ENCODE data around the gene SMIM35.
"Not testable (repeated sequence)": the region's sequence is repeated elsewhere in the genome, so short reads cannot be mapped to it uniquely, and the experiment has no call there.

The SMIM35 gene

DNA sequence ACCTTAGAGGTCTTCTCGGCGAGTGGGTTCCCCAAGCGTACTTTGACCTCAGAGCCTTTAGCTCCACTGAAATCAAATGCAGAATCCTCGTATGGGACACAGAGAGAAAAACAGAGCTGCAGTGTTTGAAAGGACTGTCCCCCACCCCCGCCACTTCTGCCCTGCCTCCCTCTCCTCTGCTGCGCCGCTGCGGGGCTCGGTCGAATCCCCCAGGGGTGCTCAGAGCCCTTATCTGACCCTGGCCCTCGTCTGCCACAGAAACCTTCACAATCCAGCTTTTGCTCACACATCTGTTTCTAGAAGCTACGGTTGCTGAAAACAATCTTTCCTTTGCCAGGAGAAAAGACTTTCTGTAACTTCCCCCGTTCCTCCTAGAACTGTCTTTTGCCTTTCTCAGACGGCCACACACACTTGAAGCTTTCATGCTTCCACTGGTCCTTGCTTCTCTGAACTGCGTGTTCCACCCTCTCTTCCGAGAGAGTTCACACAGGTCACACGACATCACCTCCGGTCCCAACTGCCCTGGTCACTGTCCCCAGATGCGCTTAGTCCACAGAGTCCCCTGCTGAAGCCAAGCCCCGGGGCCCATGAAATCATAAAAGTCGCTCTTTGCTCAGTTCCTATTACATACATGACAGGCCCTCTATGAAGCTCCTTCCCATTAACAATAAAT lies 3.7 kb downstream of the SMIM35 start:
- in situ Hi-C loops (cut with MboI; ENCODE audit: low sequenced_read_pairs): no loop called here

DNA sequence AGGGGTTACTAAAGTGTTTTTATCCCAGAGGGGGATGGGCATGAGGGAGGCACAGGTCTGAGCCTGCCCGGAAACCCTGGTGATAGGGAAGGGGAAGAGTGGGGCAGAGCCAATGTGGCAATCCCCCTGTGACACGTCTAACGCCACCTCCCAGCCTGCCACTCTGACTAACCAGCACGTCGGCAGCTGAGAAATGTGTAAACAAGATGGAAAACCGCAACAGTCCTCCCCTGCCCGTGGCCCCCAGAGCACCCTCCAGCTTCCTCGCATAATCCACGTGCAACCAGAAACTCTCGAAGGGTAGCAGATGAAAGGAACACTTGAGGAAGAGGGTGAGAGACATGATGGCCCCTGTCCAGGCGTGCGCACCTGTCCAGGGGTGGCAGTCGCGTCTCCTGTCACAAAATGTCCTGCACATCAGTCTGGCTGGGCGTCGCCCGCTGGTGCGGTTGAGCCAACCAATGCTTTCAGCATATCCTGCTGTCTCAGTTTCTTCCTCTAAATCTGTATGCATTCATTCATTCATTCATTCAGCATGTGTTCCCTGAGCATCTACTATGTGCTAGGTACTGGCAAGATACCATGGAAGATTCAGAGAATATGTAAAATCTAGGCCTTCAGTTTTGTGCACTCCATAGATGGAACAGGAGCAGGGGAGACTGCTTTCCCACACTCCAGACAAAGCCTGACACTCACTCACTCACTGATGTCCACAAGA lies 5.4 kb downstream of the SMIM35 start:
- in situ Hi-C loops (cut with MboI; ENCODE audit: low sequenced_read_pairs): no loop called here

DNA sequence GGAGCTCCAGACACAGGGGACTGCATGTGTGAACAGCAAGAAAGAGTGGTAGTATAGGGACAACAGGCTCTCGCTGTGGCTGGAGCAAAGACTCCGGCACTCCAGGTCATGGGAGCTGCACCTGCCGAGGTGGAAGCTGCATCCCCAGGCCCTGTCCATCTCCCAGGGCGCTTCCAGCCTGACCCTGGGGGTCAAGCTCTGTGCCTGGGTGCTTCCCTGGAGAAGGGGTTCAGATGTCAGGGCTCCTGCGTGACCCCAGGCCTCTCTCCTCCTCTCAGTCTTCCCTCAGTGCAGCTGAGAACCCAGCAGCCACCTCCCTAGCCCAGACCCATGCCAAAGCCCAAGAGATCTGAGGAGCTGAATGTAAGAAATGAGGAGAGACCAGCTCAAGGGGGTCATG lies 6.5 kb downstream of the SMIM35 start:
- in situ Hi-C loops (cut with MboI; ENCODE audit: low sequenced_read_pairs): no loop called here

DNA sequence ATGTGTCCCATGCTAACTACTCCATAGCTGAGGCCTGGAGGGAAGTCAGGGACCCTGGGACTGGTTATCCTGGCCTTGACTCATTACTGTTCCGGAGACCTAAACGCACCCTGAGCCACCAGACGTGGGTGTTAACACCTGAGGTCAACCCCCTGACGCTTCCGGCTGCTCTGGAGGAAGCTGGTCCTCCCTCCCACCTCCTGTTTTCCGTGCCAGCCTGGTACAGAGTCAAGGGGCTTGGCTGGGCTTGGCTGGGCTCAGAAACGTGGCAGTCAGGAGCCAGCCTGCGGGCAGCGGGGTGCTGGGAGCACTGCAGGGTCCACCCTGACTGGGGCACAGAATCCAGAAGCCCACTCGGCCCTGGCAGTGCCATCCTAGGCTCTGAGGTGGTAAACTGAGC lies 7.3 kb downstream of the SMIM35 start:
- in situ Hi-C loops (cut with MboI; ENCODE audit: low sequenced_read_pairs): no loop called here

DNA sequence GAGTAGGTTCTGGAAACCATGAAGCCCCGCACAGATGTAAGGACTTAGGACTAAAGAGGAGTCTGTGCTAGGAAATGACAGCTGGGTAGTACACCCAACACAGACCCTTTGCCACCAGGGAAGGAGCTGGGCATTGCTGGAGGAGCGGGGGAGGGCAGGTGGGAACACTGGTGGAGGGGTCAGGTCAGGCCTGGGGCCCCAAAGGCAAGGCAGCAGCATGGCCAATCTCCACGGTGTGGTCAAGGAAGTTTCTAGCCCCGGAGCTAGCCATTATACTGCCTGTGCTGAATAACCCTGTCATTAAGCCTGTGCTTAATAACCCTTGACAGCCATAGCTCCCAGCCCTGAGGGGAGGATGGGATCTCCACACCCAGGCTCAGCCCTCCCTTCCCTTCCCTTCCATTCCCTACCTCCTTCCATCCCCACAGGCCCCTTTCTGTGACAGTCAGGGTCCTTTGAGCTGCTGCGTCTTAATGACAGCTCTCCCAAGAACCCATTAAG lies 7.8 kb downstream of the SMIM35 start:
- in situ Hi-C loops (cut with MboI; ENCODE audit: low sequenced_read_pairs): no loop called here

DNA sequence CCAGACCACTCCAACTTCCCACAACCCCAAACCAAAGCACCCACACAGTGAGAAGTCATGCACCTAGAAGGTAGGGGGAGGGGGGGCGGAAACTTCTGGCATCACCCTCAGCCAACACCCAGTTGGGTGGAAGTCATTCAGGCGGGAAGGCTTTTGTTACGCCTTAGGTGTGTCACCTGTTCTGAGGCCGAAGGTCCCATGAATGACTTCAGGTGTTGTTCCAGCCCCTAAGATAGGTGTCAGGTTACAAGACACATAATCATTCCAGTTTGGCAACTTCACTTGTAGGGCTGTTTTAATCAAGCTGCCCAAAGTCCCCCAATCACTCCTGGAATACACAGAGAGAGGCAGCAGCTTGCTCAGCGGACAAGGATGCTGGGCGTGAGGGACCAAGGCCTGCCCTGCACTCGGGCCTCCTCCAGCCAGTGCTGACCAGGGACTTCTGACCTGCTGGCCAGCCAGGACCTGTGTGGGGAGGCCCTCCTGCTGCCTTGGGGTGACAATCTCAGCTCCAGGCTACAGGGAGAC lies 9.9 kb downstream of the SMIM35 start, which contains the start of gene TMPRSS4:
TMPRSS4 (plus strand) TSS at position 325 of the 528 bp plus-strand sequence. CDS start 225 bp downstream, outside the sequence.
- in situ Hi-C loops (cut with MboI; ENCODE audit: low sequenced_read_pairs): no loop called here

DNA sequence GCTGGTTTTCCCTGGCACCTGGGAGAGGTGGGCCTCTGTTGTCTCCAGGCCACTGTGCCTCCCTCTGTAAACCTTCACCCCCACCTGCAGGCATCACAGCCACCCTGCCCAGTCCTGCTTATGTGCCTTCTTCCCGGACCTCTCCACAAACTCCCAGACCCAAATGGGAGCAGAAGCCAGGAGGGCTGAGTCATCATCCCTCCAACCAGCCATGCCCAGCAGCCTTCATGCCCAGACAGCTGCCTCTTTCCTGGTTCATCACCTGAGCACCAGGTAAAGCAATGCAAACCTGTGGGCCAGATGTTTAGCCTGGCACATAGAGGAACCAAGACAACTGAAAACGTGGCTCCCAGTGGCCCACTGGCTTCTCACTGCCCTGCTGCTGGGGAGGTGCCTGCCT lies 12.0 kb downstream of the SMIM35 start:
- in situ Hi-C loops (cut with MboI; ENCODE audit: low sequenced_read_pairs): no loop called here

DNA sequence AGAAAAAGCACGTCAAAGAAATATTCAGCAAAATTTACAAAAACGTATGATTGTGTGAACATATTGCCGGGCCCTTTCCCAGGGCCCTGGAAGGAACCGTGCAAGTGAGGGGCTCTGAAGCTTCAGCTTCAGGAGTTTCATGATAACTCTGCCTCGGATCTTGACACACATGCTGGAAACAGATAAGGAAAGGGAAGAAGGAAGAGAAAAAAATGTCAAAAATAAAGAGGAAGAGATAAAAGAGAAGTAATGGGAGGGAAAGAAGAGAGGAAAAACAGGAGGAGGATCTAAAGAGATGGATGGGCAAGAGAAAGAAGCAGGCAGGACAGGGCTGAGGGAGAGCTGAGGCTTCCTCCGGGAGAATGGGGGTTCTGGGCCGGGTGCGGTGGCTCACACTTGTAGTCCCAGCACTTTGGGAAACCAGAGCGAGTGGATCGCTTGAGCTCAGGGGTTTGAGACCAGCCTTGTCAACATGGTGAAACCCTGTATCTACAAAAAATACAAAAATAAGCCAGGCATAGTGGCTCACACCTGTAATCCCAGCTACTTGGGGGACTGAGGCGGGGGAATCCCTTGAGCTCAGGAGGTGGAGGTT lies 12.6 kb downstream of the SMIM35 start:
- in situ Hi-C loops (cut with MboI; ENCODE audit: low sequenced_read_pairs): no loop called here

DNA sequence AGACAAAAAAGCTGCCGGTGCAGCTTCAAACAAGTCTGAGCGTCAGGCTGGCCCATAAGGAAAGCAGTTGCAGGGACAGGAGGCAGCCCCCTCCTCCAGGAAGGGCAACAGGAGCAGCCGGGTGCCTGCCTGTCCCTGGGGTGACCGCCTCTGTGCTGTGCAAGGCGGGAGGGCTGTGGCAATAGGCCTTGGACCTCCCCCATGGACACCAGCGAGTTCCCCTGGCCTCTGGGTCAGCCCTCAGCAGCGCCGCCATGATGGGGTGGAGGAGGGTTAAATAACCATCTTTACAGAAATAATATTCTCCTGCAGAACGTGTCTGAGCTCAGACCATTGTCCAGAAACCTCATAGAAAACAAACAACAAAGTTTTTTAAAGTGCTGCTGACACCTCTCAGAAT lies 13.2 kb downstream of the SMIM35 start:
- in situ Hi-C loops (cut with MboI; ENCODE audit: low sequenced_read_pairs): no loop called here

DNA sequence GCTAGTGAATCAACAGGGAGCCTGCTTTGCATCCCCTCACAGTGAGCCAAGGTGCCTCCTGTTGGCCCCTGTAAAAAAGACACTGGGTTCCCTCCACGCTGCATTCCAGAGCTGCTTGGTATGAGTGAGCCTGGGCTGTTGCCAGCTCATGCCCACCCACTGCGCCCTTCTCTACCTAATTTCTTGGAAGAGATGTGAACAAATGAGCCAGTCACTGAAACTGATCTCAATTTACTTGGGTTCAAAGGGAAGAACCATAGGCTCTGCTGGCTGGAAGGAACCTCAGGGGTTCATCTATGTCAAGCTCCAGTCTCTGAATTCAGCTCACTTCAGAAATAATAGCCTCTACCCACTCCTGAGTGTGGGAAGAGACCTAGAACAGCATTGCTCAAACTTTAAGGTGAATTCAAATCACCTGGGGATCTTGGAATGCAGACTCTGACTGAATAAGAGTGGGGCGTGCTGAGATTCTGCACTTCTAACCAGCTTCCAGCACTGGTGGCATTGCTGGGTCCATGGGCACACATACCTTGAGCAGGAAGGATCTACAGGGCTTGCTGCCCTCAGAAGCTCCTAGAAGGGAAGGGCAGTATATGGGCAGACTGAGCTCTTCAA lies 15.2 kb downstream of the SMIM35 start:
- in situ Hi-C loops (cut with MboI; ENCODE audit: low sequenced_read_pairs): no loop called here

DNA sequence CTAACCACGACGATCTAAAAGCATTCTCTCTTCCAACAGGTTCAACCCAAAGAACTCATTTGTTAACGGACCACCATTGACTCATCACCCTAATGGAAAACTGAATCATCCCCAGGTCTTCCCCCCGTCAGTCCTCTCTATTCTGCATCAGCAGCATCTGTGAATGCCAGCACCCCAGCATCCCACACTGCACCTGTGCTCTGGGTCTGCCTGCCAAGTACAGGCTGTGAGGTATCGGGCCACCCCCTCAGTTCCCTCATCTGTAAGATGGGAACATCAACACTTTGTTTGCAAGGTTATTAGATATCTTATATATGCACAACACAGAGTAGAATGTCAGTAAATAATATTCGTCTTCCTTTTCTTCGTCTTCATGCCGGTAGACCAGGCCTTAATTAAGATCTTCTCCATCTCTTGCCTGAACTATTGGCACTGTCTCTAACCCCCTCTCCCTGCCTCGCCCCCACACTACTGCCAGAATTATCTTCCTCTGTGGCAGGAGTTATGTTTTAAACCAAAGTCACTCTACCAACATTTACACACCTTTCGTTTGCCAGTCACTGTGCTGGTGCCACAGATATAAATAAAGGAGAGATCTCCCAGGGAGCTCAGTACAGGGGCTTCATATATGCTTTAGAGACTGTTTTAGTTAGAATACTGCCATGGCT lies 17.7 kb downstream of the SMIM35 start:
- in situ Hi-C loops (cut with MboI; ENCODE audit: low sequenced_read_pairs): no loop called here

DNA sequence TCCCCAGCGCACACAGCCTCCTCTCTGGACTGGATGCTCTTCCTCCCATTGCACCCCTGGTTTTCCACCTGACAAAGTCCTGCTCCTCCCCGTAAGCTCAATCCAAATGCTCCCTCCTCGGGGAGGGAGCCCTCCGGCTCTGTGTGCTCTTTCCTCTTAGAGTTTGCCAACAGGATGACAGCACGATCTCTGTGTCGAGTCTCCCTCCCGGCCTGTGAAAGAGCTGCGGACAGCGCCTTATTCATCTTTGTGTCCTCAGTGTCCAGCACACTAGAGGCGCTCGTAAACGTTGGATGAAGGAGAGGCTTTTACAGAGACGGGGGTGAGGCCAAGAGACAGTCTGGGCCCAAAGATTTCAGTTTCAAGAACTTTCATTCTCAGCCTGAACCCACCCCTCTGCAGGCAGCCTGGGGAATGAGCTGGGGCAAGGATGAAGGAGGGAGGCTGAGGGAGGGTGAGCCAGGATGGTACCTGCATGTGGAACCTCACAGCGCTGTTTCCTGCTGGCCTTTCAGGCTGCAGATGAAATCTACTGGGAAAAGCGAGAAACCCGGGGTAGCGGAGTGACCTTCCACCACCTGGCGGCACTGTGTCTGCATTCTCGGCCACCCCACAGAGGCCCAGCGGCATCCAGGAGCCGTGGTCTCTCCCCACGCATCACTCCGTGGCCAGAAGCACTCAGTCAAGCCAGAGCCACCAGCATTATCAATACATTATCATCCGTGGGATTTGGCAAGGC lies 18.4 kb downstream of the SMIM35 start:
- in situ Hi-C loops (cut with MboI; ENCODE audit: low sequenced_read_pairs): no loop called here

DNA sequence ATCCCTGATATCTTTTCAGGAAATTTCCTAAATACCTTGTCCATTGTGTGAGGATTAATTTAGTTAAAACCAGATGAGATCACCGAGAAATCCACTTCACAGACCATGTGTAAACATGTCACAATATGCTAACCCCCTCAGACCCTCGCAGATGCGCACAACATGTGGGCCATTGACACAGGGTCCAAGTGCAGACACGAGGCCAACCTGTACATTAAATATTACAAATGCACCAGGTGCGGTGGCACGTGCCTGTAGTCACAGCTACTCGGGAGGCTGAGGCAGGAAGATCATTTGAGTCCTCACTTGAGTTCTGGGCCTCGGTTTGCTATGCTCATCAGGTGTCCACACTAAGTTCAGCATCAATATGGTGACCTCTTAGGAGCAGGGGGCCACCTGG lies 19.8 kb downstream of the SMIM35 start:
- in situ Hi-C loops (cut with MboI; ENCODE audit: low sequenced_read_pairs): no loop called here

DNA sequence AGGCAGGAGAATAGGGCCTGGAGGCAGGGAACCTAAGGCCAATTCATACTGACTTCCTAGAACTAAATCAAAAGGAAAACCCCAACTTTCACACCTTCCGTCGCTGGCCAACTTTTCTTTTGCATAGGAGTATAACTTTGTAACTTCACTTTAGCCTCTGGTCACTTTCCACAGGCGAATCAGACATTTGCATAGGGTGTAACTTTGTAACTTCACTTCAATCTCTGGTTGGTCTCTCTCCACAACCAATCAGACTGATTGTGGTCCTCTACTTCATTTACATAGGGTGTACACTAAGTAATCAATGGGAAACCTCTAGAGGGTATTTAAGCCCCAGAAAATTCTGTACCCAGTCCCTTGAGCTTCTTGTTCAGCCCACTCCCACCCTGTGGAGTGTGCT lies 21.4 kb downstream of the SMIM35 start:
- in situ Hi-C loops (cut with MboI; ENCODE audit: low sequenced_read_pairs): no loop called here

DNA sequence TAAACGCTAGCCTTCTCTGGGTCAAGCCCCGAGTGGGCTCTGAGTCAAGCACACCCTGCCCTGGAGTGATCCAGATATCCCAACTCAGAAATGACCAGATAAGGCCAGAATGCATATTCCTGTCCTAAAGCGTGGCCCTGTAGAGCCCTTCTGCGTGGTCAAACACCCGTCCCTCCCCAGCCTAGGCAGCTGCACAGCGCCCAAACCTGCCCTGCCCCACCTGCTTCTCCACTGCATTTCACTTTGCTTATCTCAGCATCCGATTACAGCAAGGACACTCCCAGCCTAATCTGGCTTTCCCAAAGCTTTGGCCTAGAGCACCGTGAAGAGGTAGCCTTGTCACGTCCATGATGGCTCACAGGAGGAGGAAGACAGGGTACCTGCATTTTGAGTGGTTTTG lies 21.8 kb downstream of the SMIM35 start:
- in situ Hi-C loops (cut with MboI; ENCODE audit: low sequenced_read_pairs): no loop called here

DNA sequence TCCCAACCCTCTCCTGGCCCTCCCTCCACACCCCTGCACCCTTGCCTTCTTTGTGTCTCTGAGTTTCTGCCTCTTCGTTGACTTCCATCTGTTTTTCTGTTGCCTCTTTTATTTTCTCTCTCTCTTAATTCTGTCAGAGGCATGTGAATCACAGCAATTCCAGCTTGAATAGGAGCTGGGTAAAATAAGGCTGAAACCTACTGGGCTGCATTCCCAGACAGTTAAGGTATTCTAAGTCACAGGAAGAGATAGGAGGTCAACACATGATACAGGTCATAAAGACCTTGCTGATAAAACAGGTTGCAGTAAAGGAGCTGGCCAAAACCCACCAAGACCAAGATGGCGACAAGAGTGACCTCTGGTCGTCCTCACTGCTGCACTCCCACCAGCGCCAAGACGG lies 24.1 kb downstream of the SMIM35 start:
- in situ Hi-C loops (cut with MboI; ENCODE audit: low sequenced_read_pairs): not testable (repeated sequence)

DNA sequence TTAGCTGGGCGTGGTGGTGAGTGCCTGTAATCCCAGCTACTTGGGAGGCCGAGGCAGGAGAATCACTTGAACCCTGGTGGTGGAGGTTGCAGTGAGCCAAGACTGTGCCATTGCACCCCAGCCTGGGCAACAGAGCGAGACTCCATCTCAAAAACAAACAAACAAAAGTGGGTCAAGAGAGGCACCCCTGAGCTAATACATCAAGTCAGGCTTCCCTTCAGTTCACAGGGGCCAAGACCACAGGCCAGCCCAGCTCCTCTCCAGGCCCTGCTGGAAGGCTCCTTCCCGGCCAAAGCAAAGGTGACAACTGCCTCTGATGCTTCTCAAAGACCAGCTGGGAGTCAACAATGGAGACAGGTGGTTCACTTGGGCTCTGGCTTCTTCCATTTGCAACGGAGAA lies 24.6 kb downstream of the SMIM35 start:
- in situ Hi-C loops (cut with MboI; ENCODE audit: low sequenced_read_pairs): not testable (repeated sequence)

DNA sequence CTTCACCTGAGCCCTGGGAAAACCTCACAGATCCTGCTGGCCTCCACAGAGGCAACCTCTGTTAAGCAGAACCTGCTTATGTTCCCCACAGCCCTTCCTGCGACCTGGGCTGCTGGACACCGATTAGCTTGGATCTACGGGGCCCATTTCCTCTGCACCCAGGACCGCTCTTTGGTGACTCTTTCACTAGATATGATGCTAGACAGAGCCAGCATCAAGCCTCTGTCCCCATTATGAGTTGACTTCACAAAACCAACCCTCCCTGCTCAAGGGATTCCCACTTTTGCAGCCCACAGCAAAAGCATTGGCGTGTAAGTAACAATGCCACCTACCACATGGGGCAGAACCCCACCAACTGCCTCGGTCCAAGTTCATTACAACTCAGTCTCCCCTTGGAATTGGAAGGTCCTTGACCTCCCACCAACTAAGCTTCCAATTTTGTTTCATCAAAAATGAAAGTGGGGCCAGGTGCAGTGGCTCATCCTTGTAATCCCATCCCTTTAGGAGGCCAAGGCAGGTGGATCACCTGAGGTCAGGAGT lies 25.1 kb downstream of the SMIM35 start:
- in situ Hi-C loops (cut with MboI; ENCODE audit: low sequenced_read_pairs): no loop called here

DNA sequence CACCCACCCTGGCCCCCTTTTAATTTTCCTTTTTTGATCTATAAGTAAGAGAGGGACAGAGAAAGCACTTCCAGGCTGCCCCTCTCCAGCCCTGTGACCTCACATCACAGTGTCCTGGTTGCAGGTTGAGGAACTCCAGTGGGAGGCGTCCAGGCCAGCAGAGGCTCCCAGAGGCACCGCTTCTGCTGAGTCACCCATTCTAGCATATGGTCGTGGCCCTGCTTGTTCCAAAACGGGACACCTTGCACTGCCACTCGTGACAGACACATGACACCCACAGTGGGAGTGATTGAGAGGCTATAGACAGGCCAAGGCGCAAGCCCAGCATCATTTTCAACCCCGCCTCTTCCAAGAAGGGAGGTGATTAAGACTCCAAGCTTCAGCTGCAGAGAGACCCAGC lies 25.9 kb downstream of the SMIM35 start:
- in situ Hi-C loops (cut with MboI; ENCODE audit: low sequenced_read_pairs): no loop called here

Data from HL-60/S4 (cell line).